ENCODE measurements around the gene ENOX1.

Gene ENOX1

GRCh38 chr13:43608400-43609137 is 178.2 kb downstream of the ENOX1 start:
- no peak for DNase-seq (ENCODE audit: low read depth in 3 of 3)

- DNase-seq (ENCODE audit: low read depth in 3 of 3) = no peak
Observed at GRCh38 chr13:43597599-43597945, 189.2 kb downstream of the ENOX1 start.

- DNase-seq (ENCODE audit: low read depth in 3 of 3) = no peak
Observed at GRCh38 chr13:43596924-43597598, 189.7 kb downstream of the ENOX1 start.

- DNase-seq (ENCODE audit: low read depth in 3 of 3) = no peak
Observed at GRCh38 chr13:43596006-43596405, 190.8 kb downstream of the ENOX1 start.

GRCh38 chr13:43587376-43587775 is 199.4 kb downstream of the ENOX1 start:
- DNase-seq (ENCODE audit: low read depth in 3 of 3) = no peak

GRCh38 chr13:43584751-43585150 is 202.0 kb downstream of the ENOX1 start:
- no peak for DNase-seq (ENCODE audit: low read depth in 3 of 3)

- no peak for DNase-seq (ENCODE audit: low read depth in 3 of 3)
Observed at GRCh38 chr13:43583321-43583720, 203.5 kb downstream of the ENOX1 start.

- no peak for DNase-seq (ENCODE audit: low read depth in 3 of 3)
Observed at GRCh38 chr13:43580280-43580679, 206.5 kb downstream of the ENOX1 start.

GRCh38 chr13:43579321-43579720 is 207.5 kb downstream of the ENOX1 start:
- no peak for DNase-seq (ENCODE audit: low read depth in 3 of 3)

GRCh38 chr13:43574605-43575004 is 212.2 kb downstream of the ENOX1 start:
- DNase-seq (ENCODE audit: low read depth in 3 of 3) = no peak

- no peak for DNase-seq (ENCODE audit: low read depth in 3 of 3)
Observed at GRCh38 chr13:43573802-43574514, 212.8 kb downstream of the ENOX1 start.

GRCh38 chr13:43573361-43573740 is 213.4 kb downstream of the ENOX1 start:
- DNase-seq (ENCODE audit: low read depth in 3 of 3) = no peak

GRCh38 chr13:43572656-43573360 is 214.0 kb downstream of the ENOX1 start:
- no peak for DNase-seq (ENCODE audit: low read depth in 3 of 3)

GRCh38 chr13:43569658-43570057 is 217.1 kb downstream of the ENOX1 start:
- no peak for DNase-seq (ENCODE audit: low read depth in 3 of 3)

GRCh38 chr13:43567608-43568007 is 219.2 kb downstream of the ENOX1 start:
- no peak for DNase-seq (ENCODE audit: low read depth in 3 of 3)

GRCh38 chr13:43564952-43565351 is 221.8 kb downstream of the ENOX1 start:
- no peak for DNase-seq (ENCODE audit: low read depth in 3 of 3)

- no peak for DNase-seq (ENCODE audit: low read depth in 3 of 3)
Observed at GRCh38 chr13:43561081-43561480, 225.7 kb downstream of the ENOX1 start.

GRCh38 chr13:43558939-43559338 is 227.8 kb downstream of the ENOX1 start:
- DNase-seq (ENCODE audit: low read depth in 3 of 3) = no peak

GRCh38 chr13:43558326-43558725 is 228.4 kb downstream of the ENOX1 start:
- DNase-seq (ENCODE audit: low read depth in 3 of 3) = no peak

- DNase-seq (ENCODE audit: low read depth in 3 of 3) = no peak
Observed at GRCh38 chr13:43555667-43556066, 231.1 kb downstream of the ENOX1 start.

- no peak for DNase-seq (ENCODE audit: low read depth in 3 of 3)
Observed at GRCh38 chr13:43551897-43552456, 234.8 kb downstream of the ENOX1 start.

- DNase-seq (ENCODE audit: low read depth in 3 of 3) = no peak
Observed at GRCh38 chr13:43546816-43547215, 240.0 kb downstream of the ENOX1 start.
